Large intestine (tissue), 12 donors: ENCODE results near the gene ATRNL1. TPM values are rescaled to one million over a fixed set of nuclear protein-coding genes. Genes with fewer than 3 reads are reported as not detected.
A peak's percentile ranks its signal among the peaks of the same experiment; 100 is the strongest.

Source experiments
- DNase-seq, 2 donors: peaks; one replicate each; pipeline versions ENCODE4 v3.0.0 to v3.0.0-alpha.2; 2013
- H3K27ac ChIP-seq: one replicate; pipeline ENCODE4 v1.5.1; 2013; ENCODE audit warnings: low read length
- H3K27me3 ChIP-seq: 2 replicates; pipeline ENCODE4 v1.6.1; 2013; ENCODE audit warnings: low read length; ENCODE audit not compliant: control insufficient read depth, insufficient read depth
- H3K36me3 ChIP-seq: 2 replicates; pipeline ENCODE4 v1.6.1; 2013; ENCODE audit warnings: low read length; ENCODE audit not compliant: control insufficient read depth, insufficient read depth
- H3K4me1 ChIP-seq: one replicate; pipeline ENCODE4 v1.6.1; 2013; ENCODE audit warnings: low read length; ENCODE audit not compliant: control insufficient read depth, insufficient read depth
- H3K4me3 ChIP-seq: one replicate; pipeline ENCODE4 v1.5.1; 2013; ENCODE audit warnings: low read length
- H3K9me3 ChIP-seq: one replicate; pipeline ENCODE4 v1.6.1; 2013; ENCODE audit warnings: mild to moderate bottlenecking, low read depth, low read length, moderate library complexity; ENCODE audit not compliant: control insufficient read depth
- WGBS: methylation state at CpG from one replicate; pipeline ENCODE4 v1.1.5; 2013; ENCODE audit warnings: low lambda C conversion rate; ENCODE audit not compliant: insufficient coverage; 5-methylcytosine and 5-hydroxymethylcytosine counted together
- long read RNA-seq, 11 donors: transcript quantifications; one replicate each; lab custom pipeline, GENCODE V29; 2026
- polyA plus RNA-seq: library from polyadenylated mRNA; unstranded; fragments of 120-200 nt; gene quantifications from one replicate; pipeline ENCODE4 v1.2.1, GENCODE V29; 2013

Gene ATRNL1
- 2.6 TPM for polyA plus RNA-seq
- long read RNA-seq, donor 1: 0 reads
- long read RNA-seq, donor 2, partial matches to known transcripts: 0 of 1 reads
- long read RNA-seq, donor 2, other reads (novel, unspliced or antisense): 0 of 1 reads
- long read RNA-seq, donor 3: 0 reads
- long read RNA-seq, donor 4: 0 reads
- long read RNA-seq, donor 5: 0 reads
- long read RNA-seq, donor 6, partial matches to known transcripts: 0 of 2 reads
- long read RNA-seq, donor 6, other reads (novel, unspliced or antisense): 0 of 2 reads
- long read RNA-seq, donor 7: 0 reads
- long read RNA-seq, donor 8: 0 reads
- long read RNA-seq, donor 9: 0 reads
- long read RNA-seq, donor 10: 0 reads
- long read RNA-seq, donor 11: 0 reads

- Histone ChIP-seq H3K27me3 (peaks cover 45% of the 10 kb centered on the region), H3K4me1 (peaks cover 7% of the 10 kb centered on the region), H3K9me3 (no peaks in the 10 kb centered on the region), H3K4me3 (peak within 1 kb of the TSS; percentile 61), H3K27ac (peak within 1 kb of the TSS; percentile 45), H3K36me3 (no peaks in the 10 kb centered on the region)
- no CpG with 5 or more reads among the region's 70 CpGs for WGBS
- peak; percentile 9 to 48 for DNase-seq
Measured at GRCh38 chr10:115093286-115093775, at the start of gene ATRNL1. ATRNL1 (plus strand) TSS chr10:115093365; CDS start chr10:115093751, 386 bp downstream.

- WGBS: 100% methylated on average over 1 of the region's 4 CpGs
- Histone ChIP-seq H3K4me3 (no peak overlapping the region), H3K4me1 (no peaks in the 10 kb centered on the region)
Measured at GRCh38 chr10:115043719-115044118, 49.4 kb upstream of the ATRNL1 start.

GRCh38 chr10:115044891-115045290 is 48.3 kb upstream of the ATRNL1 start:
- Histone ChIP-seq H3K9me3 (no peaks in the 10 kb centered on the region), H3K4me3 (no peak overlapping the region), H3K4me1 (no peaks in the 10 kb centered on the region), H3K36me3 (no peaks in the 10 kb centered on the region), H3K27me3 (no peaks in the 10 kb centered on the region), H3K27ac (no peak overlapping the region)
- 80% methylated on average over 1 of the region's 1 CpG for WGBS
- no peak for DNase-seq

More at GRCh38 chr10:115043719-115044118, 49.4 kb upstream of the ATRNL1 start:
- Histone ChIP-seq H3K27ac (no peak overlapping the region), H3K36me3 (no peaks in the 10 kb centered on the region), H3K9me3 (no peaks in the 10 kb centered on the region), H3K27me3 (no peaks in the 10 kb centered on the region)
- DNase-seq: no peak

GRCh38 chr10:115045499-115045898 is 47.7 kb upstream of the ATRNL1 start:
- no peak for DNase-seq
- Histone ChIP-seq H3K9me3 (no peaks in the 10 kb centered on the region), H3K27me3 (no peaks in the 10 kb centered on the region), H3K36me3 (no peaks in the 10 kb centered on the region), H3K27ac (no peak overlapping the region), H3K4me3 (no peak overlapping the region), H3K4me1 (no peaks in the 10 kb centered on the region)
- WGBS: no CpG with 5 or more reads among the region's 1 CpG

- no peaks in the 10 kb centered on the region for H3K27me3 ChIP-seq
- no peaks in the 10 kb centered on the region for H3K36me3 ChIP-seq
- H3K4me1 ChIP-seq: no peaks in the 10 kb centered on the region
- no peak for DNase-seq
- no peaks in the 10 kb centered on the region for H3K9me3 ChIP-seq
- WGBS: no CpG with 5 or more reads among the region's 1 CpG
- no peak overlapping the region for H3K27ac ChIP-seq
- H3K4me3 ChIP-seq: no peak overlapping the region
Measured at GRCh38 chr10:115046686-115047236, 46.4 kb upstream of the ATRNL1 start.

GRCh38 chr10:115047705-115048104 is 45.5 kb upstream of the ATRNL1 start:
- H3K4me1 ChIP-seq: no peaks in the 10 kb centered on the region
- H3K4me3 ChIP-seq: no peak overlapping the region
- no peaks in the 10 kb centered on the region for H3K36me3 ChIP-seq
- H3K27ac ChIP-seq: no peak overlapping the region
- DNase-seq: no peak
- H3K9me3 ChIP-seq: no peaks in the 10 kb centered on the region
- no peaks in the 10 kb centered on the region for H3K27me3 ChIP-seq

- Histone ChIP-seq H3K4me1 (no peaks in the 10 kb centered on the region), H3K36me3 (no peaks in the 10 kb centered on the region), H3K4me3 (no peak overlapping the region), H3K27me3 (no peaks in the 10 kb centered on the region), H3K27ac (no peak overlapping the region), H3K9me3 (no peaks in the 10 kb centered on the region)
- DNase-seq: no peak
- 57% methylated on average over 1 of the region's 6 CpGs for WGBS
Measured at GRCh38 chr10:115049318-115049717, 43.8 kb upstream of the ATRNL1 start.

GRCh38 chr10:115049960-115050359 is 43.2 kb upstream of the ATRNL1 start:
- no peak for DNase-seq
- WGBS: 0% methylated on average over 1 of the region's 3 CpGs
- Histone ChIP-seq H3K9me3 (no peaks in the 10 kb centered on the region), H3K4me3 (no peak overlapping the region), H3K27ac (no peak overlapping the region), H3K27me3 (no peaks in the 10 kb centered on the region), H3K4me1 (no peaks in the 10 kb centered on the region), H3K36me3 (no peaks in the 10 kb centered on the region)

- no peak overlapping the region for H3K4me3 ChIP-seq
- H3K27ac ChIP-seq: no peak overlapping the region
- WGBS: no CpG with 5 or more reads among the region's 3 CpGs
- DNase-seq: no peak
- H3K27me3 ChIP-seq: no peaks in the 10 kb centered on the region
- no peaks in the 10 kb centered on the region for H3K4me1 ChIP-seq
- H3K36me3 ChIP-seq: no peaks in the 10 kb centered on the region
- no peaks in the 10 kb centered on the region for H3K9me3 ChIP-seq
Measured at GRCh38 chr10:115050375-115051010, 42.7 kb upstream of the ATRNL1 start.

- Histone ChIP-seq H3K36me3 (no peaks in the 10 kb centered on the region), H3K27me3 (no peaks in the 10 kb centered on the region), H3K9me3 (no peaks in the 10 kb centered on the region), H3K4me3 (no peak overlapping the region), H3K4me1 (no peaks in the 10 kb centered on the region), H3K27ac (no peak overlapping the region)
- DNase-seq: no peak
- 100% methylated on average over 1 of the region's 2 CpGs for WGBS
Measured at GRCh38 chr10:115051216-115051615, 41.9 kb upstream of the ATRNL1 start.
